Measurements from ENCODE around the gene POLR3C. TPM values are rescaled to one million over a fixed set of nuclear protein-coding genes. Genes with fewer than 3 reads are reported as not detected.

The POLR3C gene
- total and polyA plus RNA-seq, 10 of the 15 experiments (the other 5 are each of a cell fraction or from before 2014, with no cell fraction given) = 13.0 to 44.8 (median 34.8) TPM

DNA sequence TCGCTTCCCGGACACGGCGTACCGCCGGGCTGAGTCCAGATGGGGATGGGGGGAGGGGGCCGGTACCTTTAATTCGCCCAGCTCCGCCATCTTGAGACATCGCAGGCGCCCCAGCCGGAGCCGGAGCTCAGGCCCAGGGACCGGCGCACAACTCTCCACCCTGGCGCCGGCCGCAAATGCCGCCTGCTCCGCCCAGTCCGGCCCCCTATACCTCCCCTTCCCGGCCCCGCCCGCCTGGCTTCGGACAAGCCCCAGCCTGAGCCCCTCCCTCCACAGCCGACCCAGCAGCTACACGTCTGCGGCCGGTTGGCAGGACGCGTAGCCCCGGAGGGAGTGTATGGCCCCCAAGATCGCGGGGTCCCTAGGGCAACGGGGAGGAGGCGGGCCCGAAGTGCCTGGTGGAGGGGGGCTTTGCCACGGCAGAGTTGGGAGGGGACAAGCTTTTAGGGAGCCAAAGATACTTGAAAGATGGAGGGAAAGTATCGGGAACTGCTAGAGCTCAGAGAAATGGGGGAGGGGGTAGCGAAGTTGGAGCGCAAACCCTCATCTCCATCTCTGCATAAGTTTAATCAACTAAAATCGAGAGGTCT is 35.0 kb downstream of the POLR3C start, which contains the start of gene PIAS3:
TSS of gene PIAS3 (minus strand) at position 181 of the 590 bp plus-strand sequence. CDS start at position 90, 91 bp downstream.
- 2% methylated on average over 41 of the region's 42 CpGs for WGBS (ENCODE audit: insufficient coverage, insufficient replicate concordance, low lambda C conversion rate, missing lambda C conversion rate)
- H3K79me2 ChIP-seq (ENCODE audit: control insufficient read depth, insufficient read depth, low read length) = no peaks in the 10 kb centered on the region
- no peaks in the 10 kb centered on the region for H4K20me1 ChIP-seq (ENCODE audit: control insufficient read depth, insufficient read depth)
- peak within 1 kb of the TSS; percentile 81 for H2AFZ ChIP-seq (ENCODE audit: control insufficient read depth, low read depth, low read length)
- H3K27ac ChIP-seq (ENCODE audit: control insufficient read depth, insufficient read depth) = peak within 1 kb of the TSS; percentile 67
- H3K4me1 ChIP-seq (ENCODE audit: control insufficient read depth, insufficient read depth, low read length) = no peaks in the 10 kb centered on the region
- no peaks in the 10 kb centered on the region for H3K27me3 ChIP-seq (replicated peaks in 1 of 2; ENCODE audit: control insufficient read depth in 2 of 2, insufficient read depth in 2 of 2, low read length in 1 of 2)
- no TSS peak for BruUV-seq (replicated peaks)
- H3K9ac ChIP-seq (ENCODE audit: control insufficient read depth, insufficient read depth, low read length) = peak within 1 kb of the TSS; percentile 68
- ChIA-PET RAD21 (ENCODE audit: unreplicated experiment) (interaction anchor here (0.7 to 4.7 kb wide), 21 partner anchors 13 to 183 kb away, joined by 3 to 69 read pairs (median 4); partner anchors contain the start of genes ANKRD34A, HJV, ITGA10 and LIX1L), SMC1A (ENCODE audit: uncharacterized antibody, unreplicated experiment) (interaction anchor here (0.6 to 4.7 kb wide), 17 partner anchors 10 to 134 kb away, joined by 3 to 54 read pairs (median 6); partner anchors contain the start of genes ANKRD34A, LIX1L, NUDT17 and POLR3C), CTCF (interaction anchor here (0.6 to 8.0 kb wide), 19 partner anchors 12 to 174 kb away, joined by 3 to 172 read pairs (median 5); partner anchors contain the start of genes ANKRD34A, ITGA10, NUDT17 and POLR3C), POLR2A (interaction anchor here (0.6 to 4.4 kb wide), 22 partner anchors 10 to 251 kb away, joined by 3 to 25 read pairs (median 5); partner anchors contain the start of genes ANKRD34A, ANKRD35, GPR89A and LIX1L)
- H3K4me2 ChIP-seq (ENCODE audit: control insufficient read depth, insufficient read depth) = peak within 1 kb of the TSS; percentile 85
- DNase-seq (ENCODE audit: low read depth, low spot score) = peak; percentile 65
- peak; percentile 18 for FAIRE-seq
- peak within 1 kb of the TSS; percentile 82 for H3K4me3 ChIP-seq
- intact Hi-C loops (cut with micrococcal nuclease; ENCODE audit: unreplicated experiment) (loop anchor here (1.0 kb wide), 1 partner anchor 59 kb away; the partner anchor contains the start of gene PEX11B), in situ Hi-C loops (cut with MboI) (loop anchor here (5.0 kb wide), 1 partner anchor 58 kb away; the partner anchor contains the start of gene PEX11B)
- no peaks in the 10 kb centered on the region for H3K9me3 ChIP-seq (replicated peaks; ENCODE audit: control insufficient read depth, insufficient read depth, low read length)
- ATAC-seq = peak; percentile 93
- peaks cover 4% of the 10 kb centered on the region in 2 experiments; a peak in 3 of 4 replicates for H3K36me3 ChIP-seq (ENCODE audit: control insufficient read depth in 2 of 2, insufficient read depth in 2 of 2, low read length in 1 of 2)
- TF ChIP-seq TARDBP (IDR thresholded peaks at IDR 0.05; ENCODE audit: borderline replicate concordance) (0 out of 2 replicates have a peak, but pooled peaks have one; percentile 24), MEF2B (IDR thresholded peaks at IDR 0.05; ENCODE audit: partially characterized antibody, poor library complexity, severe bottlenecking) (peak; percentile 51), SP1 (IDR thresholded peaks at IDR 0.05; ENCODE audit: low read depth, low read length) (peak; percentile 32), RCOR1 (conservative IDR thresholded peaks at IDR 0.05; ENCODE audit: low read depth, low read length) (0 out of 2 replicates have a peak, but pooled peaks have one; percentile 13), PAX8 (IDR thresholded peaks at IDR 0.05) (no peak), SRF (IDR thresholded peaks at IDR 0.05; ENCODE audit: low read depth in 2 of 2, low read length in 2 of 2) (no peak; a peak in 1 of 4 replicates), TCF12 (IDR thresholded peaks at IDR 0.05; ENCODE audit: low read depth, low read length) (0 out of 2 replicates have a peak, but pooled peaks have one; percentile 8), SIX5 (IDR thresholded peaks at IDR 0.05; ENCODE audit: low read depth, low read length, severe bottlenecking) (no peak), CBX5 (IDR thresholded peaks at IDR 0.05; ENCODE audit: low read depth) (no peak), RUNX3 (IDR thresholded peaks at IDR 0.05; ENCODE audit: low read length) (peak; percentile 58; the same call in 1 of the 2 replicates), MXI1 (IDR thresholded peaks at IDR 0.05; ENCODE audit: low read depth, low read length) (peak; percentile 67), PAX5 (IDR thresholded peaks at IDR 0.05; ENCODE audit: borderline replicate concordance, low read depth, low read length) (no peak), PML (IDR thresholded peaks at IDR 0.05; ENCODE audit: low read length) (no peak), MLLT1 (IDR thresholded peaks at IDR 0.05) (0 out of 2 replicates have a peak, but pooled peaks have one; percentile 54), CHD2 (IDR thresholded peaks at IDR 0.05; ENCODE audit: borderline replicate concordance, low read depth, low read length) (peak; percentile 57; the same call in 1 of the 2 replicates), JUNB (IDR thresholded peaks at IDR 0.05) (peak; percentile 96), HCFC1 (IDR thresholded peaks at IDR 0.05; ENCODE audit: low read length) (peak; percentile 42; the same call in 1 of the 2 replicates), TAF1 (IDR thresholded peaks at IDR 0.05; ENCODE audit: borderline replicate concordance, low read depth, low read length) (peak; percentile 56; the same call in 1 of the 2 replicates), CEBPB (IDR thresholded peaks at IDR 0.05; ENCODE audit: borderline replicate concordance in 1 of 2, low read depth in 2 of 2, low read length in 2 of 2) (no peak), STAT1 (conservative IDR thresholded peaks at IDR 0.05) (0 out of 2 replicates have a peak, but pooled peaks have one; percentile 43), NBN (IDR thresholded peaks at IDR 0.05) (peak; percentile 68; the same call in 1 of the 2 replicates)
- TF ChIP-seq, protein P1, sequence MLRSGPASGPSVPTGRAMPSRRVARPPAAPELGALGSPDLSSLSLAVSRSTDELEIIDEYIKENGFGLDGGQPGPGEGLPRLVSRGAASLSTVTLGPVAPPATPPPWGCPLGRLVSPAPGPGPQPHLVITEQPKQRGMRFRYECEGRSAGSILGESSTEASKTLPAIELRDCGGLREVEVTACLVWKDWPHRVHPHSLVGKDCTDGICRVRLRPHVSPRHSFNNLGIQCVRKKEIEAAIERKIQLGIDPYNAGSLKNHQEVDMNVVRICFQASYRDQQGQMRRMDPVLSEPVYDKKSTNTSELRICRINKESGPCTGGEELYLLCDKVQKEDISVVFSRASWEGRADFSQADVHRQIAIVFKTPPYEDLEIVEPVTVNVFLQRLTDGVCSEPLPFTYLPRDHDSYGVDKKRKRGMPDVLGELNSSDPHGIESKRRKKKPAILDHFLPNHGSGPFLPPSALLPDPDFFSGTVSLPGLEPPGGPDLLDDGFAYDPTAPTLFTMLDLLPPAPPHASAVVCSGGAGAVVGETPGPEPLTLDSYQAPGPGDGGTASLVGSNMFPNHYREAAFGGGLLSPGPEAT (IDR thresholded peaks at IDR 0.05; ENCODE audit: low read depth) = peak; percentile 59; the same call in 1 of the 2 replicates

Data from GM12878 (cell line).